Lung (tissue), 12 donors: ENCODE results near the gene PROKR1. TPM values are rescaled to one million over a fixed set of nuclear protein-coding genes. Genes with fewer than 3 reads are reported as not detected.
A peak's percentile ranks its signal among the peaks of the same experiment; 100 is the strongest.

Source experiments
- ATAC-seq: fragments of 200-7000 bp; cut with Tn5 transposase; one replicate; pipeline ENCODE4 v1.9.1; 2020; ENCODE audit warnings: moderate number of reproducible peaks; ENCODE audit not compliant: insufficient read depth, low FRiP score
- DNase-seq, 3 donors: peaks; one replicate each; pipeline ENCODE4 v3.0.0-alpha.2; 2013 to 2017
- H3K27ac ChIP-seq, 2 donors: one replicate each; pipeline ENCODE4 v1.5.1; 2013; ENCODE audit warnings: mild to moderate bottlenecking in 2 of 2, moderate library complexity in 2 of 2, control low read depth in 1 of 2, inconsistent platforms in 1 of 2, low read depth in 1 of 2, low read length in 1 of 2
- H3K27me3 ChIP-seq, 3 donors: one replicate each; pipeline ENCODE4 v1.5.1; 2013; ENCODE audit warnings: low read length in 2 of 3; ENCODE audit not compliant: control insufficient read depth in 3 of 3, insufficient read depth in 3 of 3
- H3K36me3 ChIP-seq, 4 donors: one replicate each; pipeline ENCODE4 v1.5.1; 2013; ENCODE audit warnings: low read length in 4 of 4, mild to moderate bottlenecking in 1 of 4, moderate library complexity in 1 of 4; ENCODE audit not compliant: control insufficient read depth in 4 of 4, insufficient read depth in 4 of 4
- H3K4me1 ChIP-seq, 5 donors: one replicate each; pipeline ENCODE4 v1.5.1; 2013; ENCODE audit warnings: low read length in 5 of 5, mild to moderate bottlenecking in 2 of 5, moderate library complexity in 1 of 5; ENCODE audit not compliant: control insufficient read depth in 5 of 5, insufficient read depth in 5 of 5
- H3K4me3 ChIP-seq: one replicate; pipeline ENCODE4 v1.5.1; 2013; ENCODE audit warnings: mild to moderate bottlenecking, control low read depth, moderate library complexity
- H3K9ac ChIP-seq, 2 donors: one replicate each; pipeline ENCODE4 v1.5.1; 2013; ENCODE audit warnings: low read length in 2 of 2, control low read depth in 1 of 2; ENCODE audit not compliant: insufficient read depth in 1 of 2
- H3K9me3 ChIP-seq, 4 donors: one replicate each; pipeline ENCODE4 v1.5.1; 2013; ENCODE audit warnings: low read length in 3 of 4, mild to moderate bottlenecking in 1 of 4, moderate library complexity in 1 of 4; ENCODE audit not compliant: control insufficient read depth in 4 of 4, insufficient read depth in 3 of 4
- WGBS, 2 donors: extraction: QIAGEN DNeasy Blood & Tissue Kit; methylation state at CpG; one replicate each; pipeline ENCODE4 v1.1.7; 2013; 5-methylcytosine and 5-hydroxymethylcytosine counted together
- polyA plus RNA-seq, 2 donors: library from polyadenylated mRNA; stranded (reverse); fragments of 200-250 nt; gene quantifications; one replicate each; pipeline ENCODE4 v1.2.1, GENCODE V29; 2013
- total RNA-seq, 2 donors: library from RNA; depleted of rRNA in 1 of 2; stranded (reverse); fragments of >200 nt in 1 of 2; gene quantifications; one replicate each; pipeline ENCODE4 v1.2.1, GENCODE V29; 2014 to 2021
- TF ChIP-seq, protein P1 (sequence below): IDR thresholded peaks from 2 replicates; pipeline ENCODE4 v1.5.1; 2012; ENCODE audit warnings: mild to moderate bottlenecking; ENCODE audit errors: control extremely low read depth, extremely low read depth
- donor health status: control.
- donor health status: control.
- donor health status: Bipolar disorder and iron deficiency.
- donor health status: healthy.
- donor health status: DM: yes; HTN: yes; CAD: no.

PROKR1 gene
- total and polyA plus RNA-seq, 4 donors, result 0.01 TPM; not detected in 3

DNA sequence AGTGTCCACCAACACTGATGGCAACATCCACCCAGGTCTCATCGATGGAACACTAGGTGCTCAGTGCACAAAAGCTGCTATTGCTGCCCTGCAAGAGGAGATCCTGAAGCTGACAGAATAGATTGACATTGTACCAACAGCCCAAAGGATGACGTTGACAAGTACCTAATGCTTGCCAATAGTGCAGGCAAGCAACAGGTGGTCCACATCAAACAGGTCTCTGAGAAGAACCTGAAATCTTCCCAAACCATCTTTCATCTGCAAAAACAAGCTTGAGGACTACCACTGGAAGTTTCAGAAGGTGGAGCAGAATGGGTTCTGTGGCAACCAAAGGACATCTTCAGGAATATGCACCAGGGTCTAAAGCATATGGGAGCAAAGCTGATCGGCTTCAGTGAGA lies 15.8 kb upstream of the PROKR1 start:
- peaks cover 0 to 5% (median under 1%) of the 10 kb centered on the region in 4 donors for H3K9me3 ChIP-seq
- H3K4me3 ChIP-seq, result no peak overlapping the region
- H3K27me3 ChIP-seq, result peaks cover 0 to 3% (median 0%) of the 10 kb centered on the region in 3 donors
- ATAC-seq, result no peak
- no peak overlapping the region for H3K27ac ChIP-seq
- no peaks in the 10 kb centered on the region for H3K36me3 ChIP-seq
- H3K9ac ChIP-seq, result no peak overlapping the region
- 93 to 97% methylated on average over 3 of the region's 3 CpGs for WGBS, 2 donors
- TF ChIP-seq, protein P1, sequence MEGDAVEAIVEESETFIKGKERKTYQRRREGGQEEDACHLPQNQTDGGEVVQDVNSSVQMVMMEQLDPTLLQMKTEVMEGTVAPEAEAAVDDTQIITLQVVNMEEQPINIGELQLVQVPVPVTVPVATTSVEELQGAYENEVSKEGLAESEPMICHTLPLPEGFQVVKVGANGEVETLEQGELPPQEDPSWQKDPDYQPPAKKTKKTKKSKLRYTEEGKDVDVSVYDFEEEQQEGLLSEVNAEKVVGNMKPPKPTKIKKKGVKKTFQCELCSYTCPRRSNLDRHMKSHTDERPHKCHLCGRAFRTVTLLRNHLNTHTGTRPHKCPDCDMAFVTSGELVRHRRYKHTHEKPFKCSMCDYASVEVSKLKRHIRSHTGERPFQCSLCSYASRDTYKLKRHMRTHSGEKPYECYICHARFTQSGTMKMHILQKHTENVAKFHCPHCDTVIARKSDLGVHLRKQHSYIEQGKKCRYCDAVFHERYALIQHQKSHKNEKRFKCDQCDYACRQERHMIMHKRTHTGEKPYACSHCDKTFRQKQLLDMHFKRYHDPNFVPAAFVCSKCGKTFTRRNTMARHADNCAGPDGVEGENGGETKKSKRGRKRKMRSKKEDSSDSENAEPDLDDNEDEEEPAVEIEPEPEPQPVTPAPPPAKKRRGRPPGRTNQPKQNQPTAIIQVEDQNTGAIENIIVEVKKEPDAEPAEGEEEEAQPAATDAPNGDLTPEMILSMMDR, result no peak
- DNase-seq, result no peak
- H3K4me1 ChIP-seq, result no peaks in the 10 kb centered on the region

DNA sequence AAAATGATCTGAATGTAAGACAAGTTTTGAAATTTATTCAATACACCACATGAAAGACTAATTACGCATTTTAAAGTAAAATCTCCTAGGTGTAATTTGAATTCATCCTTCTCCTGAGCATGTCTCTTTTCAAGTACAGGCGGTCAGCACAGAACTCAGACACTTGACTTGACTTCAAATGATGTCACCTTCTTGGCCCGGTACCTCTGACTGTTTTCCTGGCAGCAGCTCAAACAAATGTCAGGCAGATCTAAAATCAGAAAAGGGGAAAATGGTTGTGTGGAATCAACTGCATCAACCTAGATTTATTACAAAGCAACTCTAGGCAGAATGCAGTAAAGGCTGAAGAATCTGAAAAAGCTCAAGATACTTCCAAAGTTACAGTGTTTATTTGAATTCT lies 11.4 kb upstream of the PROKR1 start:
- H3K9me3 ChIP-seq, result peaks cover 0 to 3% (median 0%) of the 10 kb centered on the region in 4 donors
- no peaks in the 10 kb centered on the region for H3K36me3 ChIP-seq
- H3K4me1 ChIP-seq, result no peaks in the 10 kb centered on the region
- TF ChIP-seq, protein P1, result no peak
- no peaks in the 10 kb centered on the region for H3K27me3 ChIP-seq
- DNase-seq, result peak in 2 of 3 donors; percentile 17 to 43
- H3K27ac ChIP-seq, result no peak overlapping the region
- 43 to 62% methylated on average over 3 of the region's 3 CpGs for WGBS, 2 donors
- H3K9ac ChIP-seq, result no peak overlapping the region
- no peak for ATAC-seq
- no peak overlapping the region for H3K4me3 ChIP-seq

DNA sequence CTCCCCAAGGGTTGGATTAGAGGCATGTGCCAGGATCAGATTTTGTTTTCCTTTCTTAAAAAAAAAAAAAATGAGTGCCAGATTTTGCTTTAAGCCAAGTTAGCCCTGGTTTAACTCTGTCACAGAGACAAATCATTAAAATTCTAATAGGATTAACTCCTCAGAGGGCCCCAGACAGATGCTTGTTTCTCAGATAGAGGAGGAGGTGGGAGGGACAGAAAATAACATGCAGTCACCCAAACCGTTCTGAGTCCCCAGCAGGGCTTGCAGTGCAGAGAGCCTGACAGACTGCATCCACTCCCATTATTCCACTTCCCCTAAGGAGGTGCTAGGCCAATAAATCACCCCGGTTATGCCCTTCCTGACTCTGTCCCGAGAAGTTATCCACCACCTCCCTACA lies 6.3 kb upstream of the PROKR1 start:
- H3K36me3 ChIP-seq, result no peaks in the 10 kb centered on the region
- H3K27me3 ChIP-seq, result peaks cover 0 to 2% (median 1%) of the 10 kb centered on the region in 3 donors
- DNase-seq (no peak), ATAC-seq (no peak)
- TF ChIP-seq, protein P1, result no peak
- 59 to 73% methylated on average over 3 of the region's 3 CpGs for WGBS, 2 donors
- H3K4me3 ChIP-seq, result no peak overlapping the region
- H3K4me1 ChIP-seq, result no peaks in the 10 kb centered on the region
- H3K9ac ChIP-seq, result no peak overlapping the region
- peaks cover 0 to 3% (median under 1%) of the 10 kb centered on the region in 4 donors for H3K9me3 ChIP-seq
- H3K27ac ChIP-seq, result no peak overlapping the region
